Transverse colon (tissue), 4 donors: Measurements from ENCODE around the gene CNTFR. TPM values are rescaled to one million over a fixed set of nuclear protein-coding genes. Genes with fewer than 3 reads are reported as not detected.
"Not testable (repeated sequence)": the region's sequence is repeated elsewhere in the genome, so short reads cannot be mapped to it uniquely, and the experiment has no call there.

Experiments
- DNase-seq: peaks from one replicate; pipeline ENCODE4 v3.0.0-alpha.2; 2019
- H3K27ac ChIP-seq, 4 donors: fragments of 200-600 bp; sonication (generic); 2 replicates each; pipeline ENCODE4 v1.5.1; 2016 to 2018; ENCODE audit warnings: inconsistent platforms in 4 of 4
- H3K27me3 ChIP-seq: fragments of 200-600 bp; sonication (generic); 2 replicates; pipeline ENCODE4 v1.5.1; 2017; ENCODE audit warnings: inconsistent platforms
- H3K36me3 ChIP-seq, 4 donors: fragments of 200-600 bp; sonication (generic); 2 replicates each; pipeline ENCODE4 v1.5.1; 2017 to 2019; ENCODE audit warnings: inconsistent platforms in 4 of 4
- H3K4me1 ChIP-seq, 4 donors: fragments of 200-600 bp; sonication (generic); 2 replicates each; pipeline ENCODE4 v1.5.1; 2017 to 2020; ENCODE audit warnings: inconsistent platforms in 4 of 4
- H3K4me3 ChIP-seq, 4 donors: fragments of 200-600 bp; sonication (generic); 1 replicate in 1 of 4; 2 replicates in 3 of 4; pipeline versions ENCODE4 v1.5.1 to v1.6.1; 2017 to 2019; ENCODE audit warnings: inconsistent platforms in 4 of 4
- H3K9me3 ChIP-seq, 2 donors: fragments of 200-600 bp; sonication (generic); 2 replicates each; pipeline ENCODE4 v1.5.1; 2017 to 2019; ENCODE audit warnings: inconsistent platforms in 2 of 2
- CTCF ChIP-seq, 5 experiments: fragments of 200-600 bp in 3 of 5; fragments of 450-650 bp in 2 of 5; sonication (generic) in 3 of 5; IDR thresholded peaks; 1 replicate in 2 of 5; 2 replicates in 3 of 5; pipeline ENCODE4 v1.5.1; 2016 to 2017; ENCODE audit warnings: antibody characterized with exemption in 5 of 5, inconsistent platforms in 3 of 5, mild to moderate bottlenecking in 2 of 5, moderate library complexity in 1 of 5
- EP300 ChIP-seq: sonication (generic); formaldehyde crosslinking; IDR thresholded peaks from one replicate; pipeline ENCODE4 v1.6.1; 2017; ENCODE audit warnings: antibody characterized with exemption, low read depth
- POLR2A ChIP-seq: fragments of 450-650 bp; IDR thresholded peaks from one replicate; pipeline ENCODE4 v1.6.1; 2016; ENCODE audit warnings: antibody characterized with exemption, mild to moderate bottlenecking, moderate library complexity
- POLR2AphosphoS5 ChIP-seq, 3 donors: sonication (generic); formaldehyde crosslinking; IDR thresholded peaks; one replicate each; pipeline ENCODE4 v1.6.1; 2016; ENCODE audit warnings: antibody characterized with exemption in 3 of 3
- WGBS, 2 donors: methylation state at CpG; one replicate each; pipeline ENCODE4 v1.1.5; 2018; ENCODE audit warnings: low coverage in 1 of 2; 5-methylcytosine and 5-hydroxymethylcytosine counted together
- in situ Hi-C, 4 donors: fragments of 200-750 bp; cut with MboI; loops; one replicate each; pipeline versions ENCODE4 v1.15.0 to v1.15.1; 2017; ENCODE audit warnings: low sequenced_read_pairs in 3 of 4, low pct_ligation_motif_present in 1 of 4, low pct_unique_long_range_greater_than_20kb in 1 of 4
- intact Hi-C: fragments of 100-400 bp; cut with DNase I; formaldehyde crosslinking; loops from one replicate; pipeline ENCODE4 v1.15.1; 2023; ENCODE audit warnings: low total_unique reads
- total RNA-seq, 4 donors: library from RNA; depleted of rRNA; stranded (reverse); fragments of >200 nt; gene quantifications; one replicate each; pipeline ENCODE4 v1.1.0, GENCODE V29; 2016

The CNTFR gene
- total RNA-seq, 4 donors from 2014 or later, result 5.2 to 59.1 (median 6.8) TPM

- intact Hi-C loops, result no loop called here
- TF ChIP-seq CTCF (IDR thresholded peaks at IDR 0.05) (no peak), EP300 (no peak), POLR2AphosphoS5 (IDR thresholded peaks at IDR 0.05) (no peak), POLR2A (no peak)
- Histone ChIP-seq H3K27ac (no peak overlapping the region), H3K36me3 (no peaks in the 10 kb centered on the region), H3K27me3 (peaks cover 10% of the 10 kb centered on the region), H3K4me3 (no peak overlapping the region), H3K9me3 (no peaks in the 10 kb centered on the region), H3K4me1 (no peaks in the 10 kb centered on the region)
- in situ Hi-C loops, result loop anchor here in 3 of 4 donors (5.0 to 10.0 kb wide), 3 partner anchors 54 to 64 kb away; no protein-coding TSS in a partner anchor
- DNase-seq, result no peak
- WGBS, 2 donors, result 80% methylated on average over 2 of the region's 2 CpGs; no CpG with 5 or more reads in 1 of the 2 donors
Measured at GRCh38 chr9:34540827-34541226, 48.7 kb downstream of the CNTFR start.

GRCh38 chr9:34536685-34537084, 52.8 kb downstream of the CNTFR start:
- DNase-seq, result no peak
- Histone ChIP-seq H3K9me3 (no peaks in the 10 kb centered on the region), H3K4me1 (no peaks in the 10 kb centered on the region), H3K27ac (no peak overlapping the region), H3K36me3 (no peaks in the 10 kb centered on the region), H3K27me3 (peaks cover 45% of the 10 kb centered on the region), H3K4me3 (no peak overlapping the region)
- intact Hi-C loops, result no loop called here
- no peak for TF ChIP-seq POLR2A
- TF ChIP-seq CTCF (IDR thresholded peaks at IDR 0.05), result no peak
- TF ChIP-seq EP300, result no peak
- no peak for TF ChIP-seq POLR2AphosphoS5 (IDR thresholded peaks at IDR 0.05)
- in situ Hi-C loops, result no loop called here
- 60 to 64% methylated on average over 2 to 7 of the region's 7 CpGs for WGBS, 2 donors

GRCh38 chr9:34532041-34532440, 57.5 kb downstream of the CNTFR start:
- H3K4me1 ChIP-seq, H3K27ac ChIP-seq, H3K4me3 ChIP-seq, intact Hi-C loops, H3K36me3 ChIP-seq, in situ Hi-C loops, H3K9me3 ChIP-seq, DNase-seq: not testable (repeated sequence)
- H3K27me3 ChIP-seq, result peaks cover 41% of the 10 kb centered on the region
- WGBS, 2 donors, result 82 to 95% methylated on average over 4 to 8 of the region's 8 CpGs

GRCh38 chr9:34526026-34526425, 63.5 kb downstream of the CNTFR start:
- Histone ChIP-seq H3K4me1 (peaks cover 6 to 12% (median 10%) of the 10 kb centered on the region in 4 donors), H3K36me3 (no peaks in the 10 kb centered on the region), H3K27ac (no peak overlapping the region), H3K9me3 (no peaks in the 10 kb centered on the region), H3K4me3 (no peak overlapping the region), H3K27me3 (peaks cover 21% of the 10 kb centered on the region)
- 62 to 69% methylated on average over 2 of the region's 2 CpGs for WGBS, 2 donors
- DNase-seq, result no peak
- no peak for TF ChIP-seq CTCF (IDR thresholded peaks at IDR 0.05)
- TF ChIP-seq POLR2AphosphoS5 (IDR thresholded peaks at IDR 0.05), result no peak
- TF ChIP-seq POLR2A, result no peak
- TF ChIP-seq EP300, result no peak
- intact Hi-C loops, result no loop called here
- in situ Hi-C loops, result no loop called here

GRCh38 chr9:34524349-34524748, 65.2 kb downstream of the CNTFR start:
- TF ChIP-seq POLR2AphosphoS5 (IDR thresholded peaks at IDR 0.05), result no peak
- TF ChIP-seq POLR2A, result no peak
- TF ChIP-seq CTCF (IDR thresholded peaks at IDR 0.05), result no peak
- no peak for TF ChIP-seq EP300
- intact Hi-C loops, result no loop called here
- Histone ChIP-seq H3K4me1 (peaks cover 6 to 12% (median 10%) of the 10 kb centered on the region in 4 donors), H3K9me3 (no peaks in the 10 kb centered on the region), H3K4me3 (no peak overlapping the region), H3K36me3 (no peaks in the 10 kb centered on the region), H3K27ac (no peak overlapping the region), H3K27me3 (peaks cover 21% of the 10 kb centered on the region)
- in situ Hi-C loops, result no loop called here
- DNase-seq, result no peak
- 87 to 90% methylated on average over 1 to 3 of the region's 3 CpGs for WGBS, 2 donors
